HepG2 (cell line): ENCODE data around the gene PTAR1. TPM values are rescaled to one million over a fixed set of nuclear protein-coding genes. Genes with fewer than 3 reads are reported as not detected.

Source experiments
- BORCS8-MEF2B ChIP-seq: sonication (generic); formaldehyde crosslinking; IDR thresholded peaks from 2 replicates; pipeline ENCODE4 v1.8.0; 2022; ENCODE audit warnings: mild to moderate bottlenecking, missing genetic modification reagents
- ERF ChIP-seq: IDR thresholded peaks from 2 replicates; pipeline ENCODE4 v1.6.1; 2018; ENCODE audit warnings: missing biosample characterization, missing genetic modification reagents
- GATAD2A ChIP-seq: IDR thresholded peaks from 2 replicates; pipeline ENCODE4 v1.6.1; 2016
- IKZF5 ChIP-seq: IDR thresholded peaks from 2 replicates; pipeline ENCODE4 v1.6.1; 2018; ENCODE audit warnings: missing genetic modification reagents, mild to moderate bottlenecking, missing compliant biosample characterization
- KLF16 ChIP-seq, 2 experiments: sonication (generic) in 1 of 2; formaldehyde crosslinking in 1 of 2; IDR thresholded peaks; 2 replicates each; pipeline versions ENCODE4 v1.6.1 to v1.8.0; 2016 to 2023; ENCODE audit warnings: missing genetic modification reagents in 2 of 2, missing compliant biosample characterization in 1 of 2
- MAF1 ChIP-seq: sonication (generic); formaldehyde crosslinking; IDR thresholded peaks from 2 replicates; pipeline ENCODE4 v1.5.0; 2020; ENCODE audit warnings: missing genetic modification reagents, borderline replicate concordance
- NFKB2 ChIP-seq: sonication (generic); formaldehyde crosslinking; IDR thresholded peaks from 2 replicates; pipeline ENCODE4 v1.4.0; 2020; ENCODE audit warnings: missing genetic modification reagents, borderline replicate concordance
- RBM39 ChIP-seq: fragments of 200-400 bp; formaldehyde crosslinking; IDR thresholded peaks from one replicate; pipeline ENCODE4 v1.6.1; 2018; ENCODE audit warnings: antibody characterized with exemption, mild to moderate bottlenecking, low read depth, low read length; ENCODE audit not compliant: poor library complexity, severe bottlenecking
- RFXAP ChIP-seq: sonication (generic); formaldehyde crosslinking; IDR thresholded peaks from 2 replicates; pipeline ENCODE4 v1.4.0; 2020; ENCODE audit warnings: missing genetic modification reagents, borderline replicate concordance
- SALL1 ChIP-seq: sonication (generic); formaldehyde crosslinking; IDR thresholded peaks from 2 replicates; pipeline ENCODE4 v1.8.0; 2022; ENCODE audit warnings: mild to moderate bottlenecking, missing genetic modification reagents
- SPEN ChIP-seq: sonication (generic); formaldehyde crosslinking; IDR thresholded peaks from 2 replicates; pipeline ENCODE4 v1.5.1; 2020; ENCODE audit warnings: low read depth, mild to moderate bottlenecking, missing genetic modification reagents
- XRCC5 ChIP-seq: fragments of 200-400 bp; formaldehyde crosslinking; optimal IDR thresholded peaks from 2 replicates; pipeline ENCODE3; 2017; ENCODE audit warnings: mild to moderate bottlenecking, low read length
- ZEB1 ChIP-seq: IDR thresholded peaks from 2 replicates; pipeline ENCODE4 v1.6.1; 2012; ENCODE audit warnings: mild to moderate bottlenecking, low read depth, inconsistent platforms; ENCODE audit not compliant: insufficient replicate concordance
- ZIK1 ChIP-seq: sonication (generic); formaldehyde crosslinking; IDR thresholded peaks from 2 replicates; pipeline ENCODE4 v1.5.0; 2020; ENCODE audit warnings: mild to moderate bottlenecking, low read depth, missing genetic modification reagents, borderline replicate concordance
- ZNF124 ChIP-seq: sonication (generic); formaldehyde crosslinking; IDR thresholded peaks from 2 replicates; pipeline ENCODE4 v1.4.0; 2020; ENCODE audit warnings: missing genetic modification reagents
- ZNF180 ChIP-seq: sonication (generic); formaldehyde crosslinking; IDR thresholded peaks from 2 replicates; pipeline ENCODE4 v1.4.0; 2020; ENCODE audit warnings: low read depth, missing genetic modification reagents, borderline replicate concordance
- ZNF317 ChIP-seq: sonication (generic); formaldehyde crosslinking; IDR thresholded peaks from 2 replicates; pipeline ENCODE4 v1.5.0; 2020; ENCODE audit warnings: mild to moderate bottlenecking, missing genetic modification reagents
- ZNF331 ChIP-seq: sonication (generic); formaldehyde crosslinking; IDR thresholded peaks from 2 replicates; pipeline ENCODE4 v1.4.0; 2020; ENCODE audit warnings: missing genetic modification reagents
- ZNF335 ChIP-seq: sonication (generic); formaldehyde crosslinking; IDR thresholded peaks from 2 replicates; pipeline ENCODE4 v1.4.0; 2020; ENCODE audit warnings: missing genetic modification reagents
- ZNF547 ChIP-seq: sonication (generic); formaldehyde crosslinking; IDR thresholded peaks from 2 replicates; pipeline ENCODE4 v1.5.1; 2020; ENCODE audit warnings: mild to moderate bottlenecking, missing genetic modification reagents
- ZNF598 ChIP-seq: sonication (generic); formaldehyde crosslinking; IDR thresholded peaks from 2 replicates; pipeline ENCODE4 v1.5.1; 2020; ENCODE audit warnings: mild to moderate bottlenecking, missing genetic modification reagents, borderline replicate concordance
- ZNF747 ChIP-seq: sonication (generic); formaldehyde crosslinking; IDR thresholded peaks from 2 replicates; pipeline ENCODE4 v1.8.1; 2023; ENCODE audit warnings: missing genetic modification reagents, mild to moderate bottlenecking, borderline replicate concordance
- ZNF775 ChIP-seq: sonication (generic); formaldehyde crosslinking; IDR thresholded peaks from 2 replicates; pipeline ENCODE4 v1.4.0; 2020; ENCODE audit warnings: missing genetic modification reagents, mild to moderate bottlenecking, moderate library complexity, borderline replicate concordance
- ZNF800 ChIP-seq: sonication (generic); formaldehyde crosslinking; IDR thresholded peaks from 2 replicates; pipeline ENCODE4 v1.4.0; 2020; ENCODE audit warnings: missing genetic modification reagents
- polyA plus RNA-seq, 8 experiments: library from polyadenylated mRNA; depleted of rRNA in 3 of 8; stranded (reverse) in 7 of 8; unstranded in 1 of 8; fragments of >200 nt; fragmentation: Illumina TruSeq in 4 of 8; extraction: Trizol in 4 of 8; gene quantifications; 2 replicates each; pipeline versions ENCODE4 v1.2.1 to v1.2.3, GENCODE V29; 2011 to 2016; ENCODE audit warnings: low read depth in 4 of 8, missing spikeins in 1 of 8, mixed read lengths in 1 of 8; ENCODE audit not compliant: insufficient read depth in 1 of 8
- total RNA-seq, 5 experiments: library from RNA; depleted of rRNA; stranded (reverse); fragments of >200 nt; fragmentation: Illumina TruSeq; extraction: Trizol; gene quantifications; 2 replicates each; pipeline ENCODE4 v1.2.3, GENCODE V29; 2016; ENCODE audit warnings: low read depth in 1 of 5
- TF ChIP-seq, protein P1 (sequence below): sonication (generic); formaldehyde crosslinking; IDR thresholded peaks from 2 replicates; pipeline ENCODE4 v1.4.0; 2020; ENCODE audit warnings: mild to moderate bottlenecking, missing genetic modification reagents

The PTAR1 gene
- total and polyA plus RNA-seq, 2 of the 13 experiments (the other 11 are each of a cell fraction or from before 2014, with no cell fraction given) = 26.5 to 42.1 TPM

DNA sequence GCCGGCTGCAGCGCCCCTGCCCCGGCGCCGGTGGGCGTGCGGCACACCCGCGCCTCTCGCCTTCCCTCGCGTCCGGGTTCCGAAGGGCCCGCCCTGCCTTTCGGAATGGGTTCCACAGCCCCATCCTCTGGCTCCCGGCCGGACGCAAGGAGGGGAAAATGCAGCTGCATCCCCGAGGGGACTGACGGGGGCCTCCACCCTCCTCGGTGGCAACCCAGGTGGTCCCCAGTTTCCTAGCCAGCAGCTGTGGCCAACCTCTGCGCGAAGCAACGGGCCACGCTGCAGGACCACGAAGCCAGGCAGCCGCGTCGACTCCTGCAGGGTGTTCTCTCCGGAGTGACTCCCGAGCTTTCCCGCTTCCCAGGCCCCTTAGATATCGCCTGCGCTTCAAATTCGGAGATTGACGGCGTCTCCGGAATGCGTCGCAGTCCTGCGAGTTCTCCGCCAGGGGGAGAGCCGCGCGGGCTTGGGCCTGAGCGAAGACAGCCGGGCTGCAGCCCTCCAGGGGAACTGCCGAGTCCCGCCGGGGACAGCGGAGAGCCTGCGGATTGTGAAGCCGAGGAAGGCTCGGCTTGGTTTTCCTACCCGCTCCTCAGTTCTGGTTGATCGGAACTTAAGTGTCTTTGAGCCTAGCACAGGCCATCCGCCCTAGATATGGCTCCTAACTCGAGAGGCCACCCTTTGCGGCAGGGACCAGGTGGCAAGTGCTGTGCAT is 87.1 kb downstream of the PTAR1 start (continued):
- TF ChIP-seq, protein P1, sequence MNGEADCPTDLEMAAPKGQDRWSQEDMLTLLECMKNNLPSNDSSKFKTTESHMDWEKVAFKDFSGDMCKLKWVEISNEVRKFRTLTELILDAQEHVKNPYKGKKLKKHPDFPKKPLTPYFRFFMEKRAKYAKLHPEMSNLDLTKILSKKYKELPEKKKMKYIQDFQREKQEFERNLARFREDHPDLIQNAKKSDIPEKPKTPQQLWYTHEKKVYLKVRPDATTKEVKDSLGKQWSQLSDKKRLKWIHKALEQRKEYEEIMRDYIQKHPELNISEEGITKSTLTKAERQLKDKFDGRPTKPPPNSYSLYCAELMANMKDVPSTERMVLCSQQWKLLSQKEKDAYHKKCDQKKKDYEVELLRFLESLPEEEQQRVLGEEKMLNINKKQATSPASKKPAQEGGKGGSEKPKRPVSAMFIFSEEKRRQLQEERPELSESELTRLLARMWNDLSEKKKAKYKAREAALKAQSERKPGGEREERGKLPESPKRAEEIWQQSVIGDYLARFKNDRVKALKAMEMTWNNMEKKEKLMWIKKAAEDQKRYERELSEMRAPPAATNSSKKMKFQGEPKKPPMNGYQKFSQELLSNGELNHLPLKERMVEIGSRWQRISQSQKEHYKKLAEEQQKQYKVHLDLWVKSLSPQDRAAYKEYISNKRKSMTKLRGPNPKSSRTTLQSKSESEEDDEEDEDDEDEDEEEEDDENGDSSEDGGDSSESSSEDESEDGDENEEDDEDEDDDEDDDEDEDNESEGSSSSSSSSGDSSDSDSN = peak; percentile 98
- TF ChIP-seq RFXAP (CRISPR knock-in tag) (peak; percentile 31; the same call in 1 of the 2 replicates), BORCS8-MEF2B (peak; percentile 48; the same call in 1 of the 2 replicates), ZNF335 (CRISPR knock-in tag) (no peak), ZNF331 (CRISPR knock-in tag) (0 out of 2 replicates have a peak, but pooled peaks have one; percentile 50), MAF1 (CRISPR knock-in tag) (no peak), SPEN (CRISPR knock-in tag) (0 out of 2 replicates have a peak, but pooled peaks have one; percentile 32), ZNF547 (CRISPR knock-in tag) (peak; percentile 53; the same call in 1 of the 2 replicates), GATAD2A (0 out of 2 replicates have a peak, but pooled peaks have one; percentile 42), RBM39 (peak; percentile 65), ERF (peak; percentile 44; the same call in 1 of the 2 replicates), ZIK1 (CRISPR knock-in tag) (no peak), ZEB1 (no peak), KLF16 (CRISPR knock-in tag; IDR thresholded peaks at IDR 0.05) (peak in 1 of 2 experiments; percentile 49; a peak in 1 of 4 replicates), ZNF180 (CRISPR knock-in tag) (no peak), NFKB2 (CRISPR knock-in tag) (peak; percentile 48; the same call in 1 of the 2 replicates), ZNF747 (CRISPR knock-in tag) (no peak), XRCC5 (peak; percentile 96), ZNF598 (CRISPR knock-in tag) (peak; percentile 75; the same call in 1 of the 2 replicates), ZNF317 (CRISPR knock-in tag) (0 out of 2 replicates have a peak, but pooled peaks have one; percentile 27), ZNF775 (CRISPR knock-in tag) (no peak), SALL1 (peak; percentile 55), IKZF5 (peak; percentile 57; the same call in 1 of the 2 replicates), ZNF800 (CRISPR knock-in tag) (peak; percentile 90), ZNF124 (CRISPR knock-in tag) (peak; percentile 55; the same call in 1 of the 2 replicates)
